Calu3 (cell line): Measurements from ENCODE around the gene DDX10. TPM values are rescaled to one million over a fixed set of nuclear protein-coding genes. Genes with fewer than 3 reads are reported as not detected.

Experiments
- BruUV-seq: library from RNA; stranded (reverse); fragments of 400-500 nt; replicated peaks from 2 replicates; lab custom pipeline; 2021; lab: Mats Ljungman, UMichigan
- CTCF ChIA-PET: fragments of 300-600 bp; sonication (Branson Sonifier 250); formaldehyde crosslinking; loops from one replicate; lab custom pipeline; 2022; ENCODE audit warnings: antibody characterized with exemption; lab: Charles Lee
- DNase-seq: peaks from one replicate; pipeline ENCODE4 v3.0.0; 2022
- H3K27ac Mint-ChIP-seq: one replicate; pipeline ENCODE4 v1.8.0; 2022; ENCODE audit warnings: mixed read lengths; ENCODE audit not compliant: unreplicated experiment
- H3K27me3 Mint-ChIP-seq: one replicate; pipeline ENCODE4 v1.8.0; 2022; ENCODE audit warnings: mixed read lengths; ENCODE audit not compliant: unreplicated experiment
- H3K36me3 Mint-ChIP-seq: one replicate; pipeline ENCODE4 v1.8.0; 2022; ENCODE audit warnings: mild to moderate bottlenecking, moderate library complexity, mixed read lengths; ENCODE audit not compliant: insufficient read depth, unreplicated experiment
- H3K4me1 Mint-ChIP-seq: one replicate; pipeline ENCODE4 v1.8.0; 2022; ENCODE audit warnings: mild to moderate bottlenecking, low read depth, mixed read lengths; ENCODE audit not compliant: unreplicated experiment
- H3K4me3 Mint-ChIP-seq: one replicate; pipeline ENCODE4 v1.8.0; 2022; ENCODE audit warnings: mild to moderate bottlenecking, low read depth, moderate library complexity, mixed read lengths; ENCODE audit not compliant: unreplicated experiment
- H3K9me3 Mint-ChIP-seq: one replicate; pipeline ENCODE4 v1.8.0; 2022; ENCODE audit warnings: low read depth, mixed read lengths; ENCODE audit not compliant: unreplicated experiment
- intact Hi-C: fragments of 100-400 bp; cut with micrococcal nuclease; formaldehyde crosslinking; loops from one replicate; pipeline ENCODE4 v1.10.0; 2022; ENCODE audit not compliant: unreplicated experiment
- total RNA-seq: library from RNA; stranded (reverse); gene quantifications from 2 replicates; pipeline ENCODE4 v1.2.3, GENCODE V29; 2022
- TF ChIP-seq, protein P1 (sequence below): fragments of 200-600 bp; IDR thresholded peaks from one replicate; pipeline ENCODE4 v1.8.0; 2022; ENCODE audit warnings: antibody characterized with exemption; ENCODE audit not compliant: unreplicated experiment

Gene DDX10
- total RNA-seq, 1 experiment from 2014 or later = 31.2 TPM

- no peaks in the 10 kb centered on the region for H3K36me3 Mint-ChIP-seq
- no TSS peak for BruUV-seq
- no peaks in the 10 kb centered on the region for H3K27me3 Mint-ChIP-seq
- CTCF ChIA-PET = interaction anchor here (0.9 kb wide), 1 partner anchor 174 kb away, joined by 4 read pairs; no protein-coding TSS in a partner anchor
- no peak overlapping the region for H3K27ac Mint-ChIP-seq
- H3K9me3 Mint-ChIP-seq = no peaks in the 10 kb centered on the region
- peaks cover 11% of the 10 kb centered on the region for H3K4me1 Mint-ChIP-seq
- H3K4me3 Mint-ChIP-seq = no peak overlapping the region
- TF ChIP-seq, protein P1, sequence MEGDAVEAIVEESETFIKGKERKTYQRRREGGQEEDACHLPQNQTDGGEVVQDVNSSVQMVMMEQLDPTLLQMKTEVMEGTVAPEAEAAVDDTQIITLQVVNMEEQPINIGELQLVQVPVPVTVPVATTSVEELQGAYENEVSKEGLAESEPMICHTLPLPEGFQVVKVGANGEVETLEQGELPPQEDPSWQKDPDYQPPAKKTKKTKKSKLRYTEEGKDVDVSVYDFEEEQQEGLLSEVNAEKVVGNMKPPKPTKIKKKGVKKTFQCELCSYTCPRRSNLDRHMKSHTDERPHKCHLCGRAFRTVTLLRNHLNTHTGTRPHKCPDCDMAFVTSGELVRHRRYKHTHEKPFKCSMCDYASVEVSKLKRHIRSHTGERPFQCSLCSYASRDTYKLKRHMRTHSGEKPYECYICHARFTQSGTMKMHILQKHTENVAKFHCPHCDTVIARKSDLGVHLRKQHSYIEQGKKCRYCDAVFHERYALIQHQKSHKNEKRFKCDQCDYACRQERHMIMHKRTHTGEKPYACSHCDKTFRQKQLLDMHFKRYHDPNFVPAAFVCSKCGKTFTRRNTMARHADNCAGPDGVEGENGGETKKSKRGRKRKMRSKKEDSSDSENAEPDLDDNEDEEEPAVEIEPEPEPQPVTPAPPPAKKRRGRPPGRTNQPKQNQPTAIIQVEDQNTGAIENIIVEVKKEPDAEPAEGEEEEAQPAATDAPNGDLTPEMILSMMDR = no peak
- DNase-seq = no peak
- intact Hi-C loops = loop anchor here (1.0 to 10.0 kb wide), 2 partner anchors 87 to 175 kb away; no protein-coding TSS in a partner anchor
Observed at GRCh38 chr11:108871867-108872266, 207.0 kb downstream of the DDX10 start.

DNA sequence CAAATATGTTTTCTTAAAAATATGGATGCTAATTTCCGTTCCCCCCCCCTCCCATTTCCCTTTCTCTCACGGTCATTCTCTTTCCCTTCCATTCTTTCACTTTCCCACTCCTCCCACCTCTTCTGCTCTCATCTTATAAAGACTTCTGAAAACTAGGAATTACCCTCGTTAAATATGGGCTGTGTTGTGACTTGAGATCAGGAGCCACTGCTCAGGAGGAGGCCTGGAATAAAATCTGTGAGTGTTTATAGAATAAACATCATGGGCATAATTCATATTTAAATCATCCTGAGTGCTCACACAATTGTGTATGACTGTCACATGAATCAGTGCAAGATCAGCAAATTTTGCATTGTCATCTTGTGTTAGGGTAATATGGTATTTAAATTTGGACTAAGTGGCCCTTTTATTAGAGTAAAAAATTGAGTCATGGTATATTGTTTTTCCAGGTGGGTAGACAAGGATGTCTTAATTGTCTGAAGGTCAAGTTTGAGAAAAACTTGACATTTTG is 208.0 kb downstream of the DDX10 start:
- no peak overlapping the region for H3K27ac Mint-ChIP-seq
- no peaks in the 10 kb centered on the region for H3K9me3 Mint-ChIP-seq
- TF ChIP-seq, protein P1 = no peak
- no peaks in the 10 kb centered on the region for H3K27me3 Mint-ChIP-seq
- no TSS peak for BruUV-seq
- no peaks in the 10 kb centered on the region for H3K36me3 Mint-ChIP-seq
- intact Hi-C loops = loop anchor here (10.0 kb wide), 1 partner anchor 88 kb away; no protein-coding TSS in a partner anchor
- H3K4me3 Mint-ChIP-seq = no peak overlapping the region
- CTCF ChIA-PET = interaction anchor here (0.7 kb wide), 1 partner anchor 23 kb away, joined by 3 read pairs; no protein-coding TSS in a partner anchor
- DNase-seq = no peak
- peaks cover 11% of the 10 kb centered on the region for H3K4me1 Mint-ChIP-seq

DNA sequence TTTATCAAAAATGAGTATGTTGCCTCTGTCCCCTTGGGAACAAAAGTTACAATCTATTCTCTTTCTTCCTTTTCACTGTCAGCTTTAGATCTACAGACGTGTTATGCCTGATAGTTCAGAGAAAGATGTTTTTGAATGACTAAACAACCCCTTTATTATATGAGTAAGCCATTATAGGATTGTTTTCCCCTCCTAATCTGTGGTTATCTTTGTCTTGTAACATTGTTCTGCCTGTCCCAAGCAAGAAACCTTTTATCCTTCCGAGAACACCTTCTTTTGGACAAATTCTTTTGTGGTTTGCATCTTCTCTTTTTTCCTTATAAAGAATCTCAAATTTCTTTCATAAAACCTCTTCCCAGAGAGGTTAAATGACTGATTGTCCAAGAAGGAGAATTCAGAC is 208.4 kb downstream of the DDX10 start:
- BruUV-seq = no TSS peak
- Mint-ChIP-seq H3K27me3 (no peaks in the 10 kb centered on the region), H3K36me3 (no peaks in the 10 kb centered on the region), H3K4me1 (peaks cover 11% of the 10 kb centered on the region), H3K27ac (no peak overlapping the region), H3K9me3 (no peaks in the 10 kb centered on the region), H3K4me3 (no peak overlapping the region)
- TF ChIP-seq, protein P1 = no peak
- DNase-seq = no peak
- CTCF ChIA-PET = no interaction called here
- intact Hi-C loops = loop anchor here (10.0 kb wide), 1 partner anchor 89 kb away; no protein-coding TSS in a partner anchor

DNA sequence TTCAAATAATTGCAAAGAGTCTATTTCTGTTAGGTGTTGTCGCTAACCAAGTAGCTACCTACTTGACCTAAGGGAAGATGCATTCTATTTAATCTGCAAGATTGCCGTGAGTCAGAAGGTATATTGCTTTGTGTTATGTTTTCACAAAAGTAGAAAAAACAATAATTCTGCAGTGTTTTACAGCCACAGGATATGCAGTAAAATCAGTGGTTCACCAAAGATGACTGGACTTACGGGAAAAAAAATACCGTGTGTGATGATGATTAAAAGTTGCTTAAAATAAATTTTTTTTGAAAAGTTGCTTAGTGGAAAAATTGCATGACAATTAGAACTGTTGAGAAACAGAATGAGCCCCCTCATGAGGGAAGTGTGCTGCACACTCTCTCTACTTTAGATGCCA is 209.1 kb downstream of the DDX10 start:
- Mint-ChIP-seq H3K36me3 (no peaks in the 10 kb centered on the region), H3K9me3 (no peaks in the 10 kb centered on the region), H3K4me3 (no peak overlapping the region), H3K4me1 (peaks cover 11% of the 10 kb centered on the region), H3K27ac (no peak overlapping the region), H3K27me3 (no peaks in the 10 kb centered on the region)
- CTCF ChIA-PET = no interaction called here
- DNase-seq = no peak
- TF ChIP-seq, protein P1 = no peak
- intact Hi-C loops = loop anchor here (10.0 kb wide), 1 partner anchor 89 kb away; no protein-coding TSS in a partner anchor
- BruUV-seq = no TSS peak
